ENCODE data around the gene RGS6. TPM values are rescaled to one million over a fixed set of nuclear protein-coding genes. Genes with fewer than 3 reads are reported as not detected.

The RGS6 gene
- total RNA-seq, 1 experiment from 2014 or later: not detected

GRCh38 chr14:72605096-72605920, 673.1 kb downstream of the RGS6 start:
- no peaks in the 10 kb centered on the region for H3K9me3 Mint-ChIP-seq (ENCODE audit: low read depth, unreplicated experiment)
- no peak overlapping the region for H3K4me3 Mint-ChIP-seq (ENCODE audit: low read depth, unreplicated experiment)
- H3K27ac Mint-ChIP-seq (ENCODE audit: unreplicated experiment): no peak overlapping the region
- TF ChIP-seq CTCF (IDR thresholded peaks at IDR 0.05; ENCODE audit: unreplicated experiment): no peak
- no peaks in the 10 kb centered on the region for H3K36me3 Mint-ChIP-seq (ENCODE audit: insufficient read depth, unreplicated experiment)
- no peak for DNase-seq
- CTCF ChIA-PET: no interaction called here
- intact Hi-C loops (cut with micrococcal nuclease; ENCODE audit: unreplicated experiment): no loop called here
- H3K27me3 Mint-ChIP-seq (ENCODE audit: unreplicated experiment): peaks cover 47% of the 10 kb centered on the region
- no TSS peak for BruUV-seq (replicated peaks)
- peaks cover 13% of the 10 kb centered on the region for H3K4me1 Mint-ChIP-seq (ENCODE audit: low read depth, unreplicated experiment)

GRCh38 chr14:72605921-72606220, 673.6 kb downstream of the RGS6 start:
- intact Hi-C loops (cut with micrococcal nuclease; ENCODE audit: unreplicated experiment): no loop called here
- Mint-ChIP-seq H3K36me3 (ENCODE audit: insufficient read depth, unreplicated experiment) (no peaks in the 10 kb centered on the region), H3K27ac (ENCODE audit: unreplicated experiment) (no peak overlapping the region), H3K27me3 (ENCODE audit: unreplicated experiment) (peaks cover 41% of the 10 kb centered on the region), H3K4me3 (ENCODE audit: low read depth, unreplicated experiment) (no peak overlapping the region), H3K4me1 (ENCODE audit: low read depth, unreplicated experiment) (peaks cover 13% of the 10 kb centered on the region), H3K9me3 (ENCODE audit: low read depth, unreplicated experiment) (no peaks in the 10 kb centered on the region)
- TF ChIP-seq CTCF (IDR thresholded peaks at IDR 0.05; ENCODE audit: unreplicated experiment): no peak
- no peak for DNase-seq
- BruUV-seq (replicated peaks): no TSS peak
- CTCF ChIA-PET: no interaction called here

- Mint-ChIP-seq H3K4me1 (ENCODE audit: low read depth, unreplicated experiment) (peaks cover 13% of the 10 kb centered on the region), H3K27me3 (ENCODE audit: unreplicated experiment) (peaks cover 34% of the 10 kb centered on the region), H3K36me3 (ENCODE audit: insufficient read depth, unreplicated experiment) (no peaks in the 10 kb centered on the region), H3K9me3 (ENCODE audit: low read depth, unreplicated experiment) (no peaks in the 10 kb centered on the region), H3K27ac (ENCODE audit: unreplicated experiment) (no peak overlapping the region), H3K4me3 (ENCODE audit: low read depth, unreplicated experiment) (no peak overlapping the region)
- DNase-seq: no peak
- TF ChIP-seq CTCF (IDR thresholded peaks at IDR 0.05; ENCODE audit: unreplicated experiment): no peak
- intact Hi-C loops (cut with micrococcal nuclease; ENCODE audit: unreplicated experiment): no loop called here
- CTCF ChIA-PET: no interaction called here
- BruUV-seq (replicated peaks): no TSS peak
These were observed 674.6 kb downstream of the RGS6 start for GRCh38 chr14:72606879-72607278.

GRCh38 chr14:72607386-72608130, 675.3 kb downstream of the RGS6 start:
- no peak overlapping the region for H3K27ac Mint-ChIP-seq (ENCODE audit: unreplicated experiment)
- BruUV-seq (replicated peaks): no TSS peak
- peaks cover 13% of the 10 kb centered on the region for H3K4me1 Mint-ChIP-seq (ENCODE audit: low read depth, unreplicated experiment)
- no peak for DNase-seq
- H3K27me3 Mint-ChIP-seq (ENCODE audit: unreplicated experiment): peaks cover 34% of the 10 kb centered on the region
- no peak overlapping the region for H3K4me3 Mint-ChIP-seq (ENCODE audit: low read depth, unreplicated experiment)
- TF ChIP-seq CTCF (IDR thresholded peaks at IDR 0.05; ENCODE audit: unreplicated experiment): no peak
- no peaks in the 10 kb centered on the region for H3K9me3 Mint-ChIP-seq (ENCODE audit: low read depth, unreplicated experiment)
- intact Hi-C loops (cut with micrococcal nuclease; ENCODE audit: unreplicated experiment): no loop called here
- CTCF ChIA-PET: no interaction called here
- H3K36me3 Mint-ChIP-seq (ENCODE audit: insufficient read depth, unreplicated experiment): no peaks in the 10 kb centered on the region
